ENCODE data around the gene SCYL2. TPM values are rescaled to one million over a fixed set of nuclear protein-coding genes. Genes with fewer than 3 reads are reported as not detected.
"Not testable (repeated sequence)": the region's sequence is repeated elsewhere in the genome, so short reads cannot be mapped to it uniquely, and the experiment has no call there.

The SCYL2 gene
- total and polyA plus RNA-seq, 7 donors: 17.5 to 97.3 (median 52.4) TPM

- Histone ChIP-seq H3K9me3 (no peaks in the 10 kb centered on the region), H3K27ac (no peak overlapping the region), H3K36me3 (peaks cover 0 to 20% (median 2%) of the 10 kb centered on the region in 4 donors), H3K4me1 (peaks cover 0 to 7% (median 2%) of the 10 kb centered on the region in 4 donors), H3K4me3 (no peak overlapping the region), H3K27me3 (no peaks in the 10 kb centered on the region)
- 89 to 94% methylated on average over 3 of the region's 3 CpGs for WGBS, 2 donors
- no peak for DNase-seq
- TF ChIP-seq EP300 (IDR thresholded peaks at IDR 0.05): no peak
- no peak for TF ChIP-seq CTCF (IDR thresholded peaks at IDR 0.05)
- TF ChIP-seq POLR2AphosphoS5 (IDR thresholded peaks at IDR 0.05): no peak
- no peak for TF ChIP-seq POLR2A (IDR thresholded peaks at IDR 0.05)
- intact Hi-C loops (cut with DNase I): no loop called here
Observed at GRCh38 chr12:100290016-100290415, 23.0 kb downstream of the SCYL2 start.

- Histone ChIP-seq H3K27ac (no peak overlapping the region), H3K4me3 (no peak overlapping the region), H3K27me3 (no peaks in the 10 kb centered on the region), H3K4me1 (peaks cover 0 to 7% (median 2%) of the 10 kb centered on the region in 4 donors), H3K36me3 (peaks cover 0 to 32% (median 2%) of the 10 kb centered on the region in 4 donors), H3K9me3 (no peaks in the 10 kb centered on the region)
- no peak for DNase-seq
- WGBS, 2 donors: 13 to 68% methylated on average over 1 of the region's 1 CpG
- intact Hi-C loops (cut with DNase I): no loop called here
- no peak for TF ChIP-seq EP300 (IDR thresholded peaks at IDR 0.05)
- TF ChIP-seq POLR2A (IDR thresholded peaks at IDR 0.05): no peak
- TF ChIP-seq POLR2AphosphoS5 (IDR thresholded peaks at IDR 0.05): no peak
- TF ChIP-seq CTCF (IDR thresholded peaks at IDR 0.05): no peak
Observed at GRCh38 chr12:100293017-100293416, 26.0 kb downstream of the SCYL2 start.

GRCh38 chr12:100294366-100294765, 27.4 kb downstream of the SCYL2 start:
- 96 to 98% methylated on average over 13 to 18 of the region's 24 CpGs for WGBS, 2 donors
- DNase-seq; H3K27ac ChIP-seq; H3K9me3 ChIP-seq; H3K27me3 ChIP-seq; intact Hi-C loops (cut with DNase I); H3K4me1 ChIP-seq; H3K4me3 ChIP-seq: not testable (repeated sequence)
- peaks cover 0 to 45% (median 9%) of the 10 kb centered on the region in 4 donors for H3K36me3 ChIP-seq

- no peak overlapping the region for H3K4me3 ChIP-seq
- 72 to 89% methylated on average over 4 of the region's 4 CpGs for WGBS, 2 donors
- TF ChIP-seq POLR2A (IDR thresholded peaks at IDR 0.05): no peak
- no peak for TF ChIP-seq CTCF (IDR thresholded peaks at IDR 0.05)
- no peak for TF ChIP-seq EP300 (IDR thresholded peaks at IDR 0.05)
- no peak for TF ChIP-seq POLR2AphosphoS5 (IDR thresholded peaks at IDR 0.05)
- H3K36me3 ChIP-seq: peaks cover 0 to 61% (median 12%) of the 10 kb centered on the region in 4 donors
- H3K27me3 ChIP-seq: no peaks in the 10 kb centered on the region
- no peak overlapping the region for H3K27ac ChIP-seq
- intact Hi-C loops (cut with DNase I): no loop called here
- no peak for DNase-seq
- no peaks in the 10 kb centered on the region for H3K4me1 ChIP-seq
- H3K9me3 ChIP-seq: no peaks in the 10 kb centered on the region
Observed at GRCh38 chr12:100295764-100296555, 29.0 kb downstream of the SCYL2 start.

GRCh38 chr12:100302081-100302480, 35.1 kb downstream of the SCYL2 start:
- Histone ChIP-seq H3K9me3 (no peaks in the 10 kb centered on the region), H3K4me1 (no peaks in the 10 kb centered on the region), H3K4me3 (no peak overlapping the region), H3K27me3 (no peaks in the 10 kb centered on the region), H3K36me3 (peaks cover 0 to 56% (median 30%) of the 10 kb centered on the region in 4 donors), H3K27ac (no peak overlapping the region)
- 96 to 100% methylated on average over 1 of the region's 1 CpG for WGBS, 2 donors
- TF ChIP-seq EP300 (IDR thresholded peaks at IDR 0.05) (no peak), POLR2AphosphoS5 (IDR thresholded peaks at IDR 0.05) (no peak), CTCF (IDR thresholded peaks at IDR 0.05) (no peak), POLR2A (IDR thresholded peaks at IDR 0.05) (no peak)
- intact Hi-C loops (cut with DNase I): no loop called here
- no peak for DNase-seq

Data from sigmoid colon (tissue), 7 donors.